Measurements from ENCODE around the gene ITGA11. TPM values are rescaled to one million over a fixed set of nuclear protein-coding genes. Genes with fewer than 3 reads are reported as not detected.

The ITGA11 gene
- total RNA-seq, 2 experiments from 2014 or later, result 1.7 to 3.6 TPM

GRCh38 chr15:68349151-68349550 lies 82.8 kb downstream of the ITGA11 start:
- DNase-seq, result no peak
- peaks cover 3% of the 10 kb centered on the region for H3K36me3 Mint-ChIP-seq (ENCODE audit: low read depth)
- TF ChIP-seq, protein P1, sequence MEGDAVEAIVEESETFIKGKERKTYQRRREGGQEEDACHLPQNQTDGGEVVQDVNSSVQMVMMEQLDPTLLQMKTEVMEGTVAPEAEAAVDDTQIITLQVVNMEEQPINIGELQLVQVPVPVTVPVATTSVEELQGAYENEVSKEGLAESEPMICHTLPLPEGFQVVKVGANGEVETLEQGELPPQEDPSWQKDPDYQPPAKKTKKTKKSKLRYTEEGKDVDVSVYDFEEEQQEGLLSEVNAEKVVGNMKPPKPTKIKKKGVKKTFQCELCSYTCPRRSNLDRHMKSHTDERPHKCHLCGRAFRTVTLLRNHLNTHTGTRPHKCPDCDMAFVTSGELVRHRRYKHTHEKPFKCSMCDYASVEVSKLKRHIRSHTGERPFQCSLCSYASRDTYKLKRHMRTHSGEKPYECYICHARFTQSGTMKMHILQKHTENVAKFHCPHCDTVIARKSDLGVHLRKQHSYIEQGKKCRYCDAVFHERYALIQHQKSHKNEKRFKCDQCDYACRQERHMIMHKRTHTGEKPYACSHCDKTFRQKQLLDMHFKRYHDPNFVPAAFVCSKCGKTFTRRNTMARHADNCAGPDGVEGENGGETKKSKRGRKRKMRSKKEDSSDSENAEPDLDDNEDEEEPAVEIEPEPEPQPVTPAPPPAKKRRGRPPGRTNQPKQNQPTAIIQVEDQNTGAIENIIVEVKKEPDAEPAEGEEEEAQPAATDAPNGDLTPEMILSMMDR (IDR thresholded peaks at IDR 0.05), result no peak
- H3K27me3 Mint-ChIP-seq, result no peaks in the 10 kb centered on the region
- no peak overlapping the region for H3K27ac Mint-ChIP-seq
- no peak overlapping the region for H3K4me3 Mint-ChIP-seq
- ChIA-PET CTCF (interaction anchor here (1.2 kb wide), 1 partner anchor 43 kb away, joined by 5 read pairs; no protein-coding TSS in a partner anchor), POLR2A (interaction anchor here (0.8 to 1.0 kb wide), 2 partner anchors 16 to 55 kb away, joined by 3 to 6 read pairs; no protein-coding TSS in a partner anchor)
- no peaks in the 10 kb centered on the region for H3K9me3 Mint-ChIP-seq
- intact Hi-C loops (cut with micrococcal nuclease), result no loop called here
- no peak for ATAC-seq
- peaks cover 21% of the 10 kb centered on the region for H3K4me1 Mint-ChIP-seq (ENCODE audit: low read depth)

DNA sequence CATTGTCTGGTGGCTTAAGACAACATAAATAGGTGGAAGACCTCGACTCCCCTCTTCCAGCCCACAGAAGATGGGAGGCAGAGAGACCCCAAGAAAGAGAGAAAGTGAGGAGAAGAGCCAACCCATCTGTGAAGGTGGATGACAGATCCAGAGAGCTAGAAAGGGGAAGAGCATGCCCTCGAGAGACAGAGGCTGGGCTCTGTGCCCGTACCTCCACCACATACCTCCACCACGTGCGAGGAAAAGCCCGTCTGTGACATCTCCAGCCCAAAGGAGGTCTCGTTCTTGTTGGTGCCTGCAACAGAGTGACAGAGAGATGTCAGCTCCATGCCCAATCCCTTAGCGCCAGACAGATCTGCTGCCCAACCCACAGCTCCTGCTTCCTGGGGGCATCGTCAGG lies 83.4 kb downstream of the ITGA11 start:
- H3K9me3 Mint-ChIP-seq, result no peaks in the 10 kb centered on the region
- peaks cover 16% of the 10 kb centered on the region for H3K4me1 Mint-ChIP-seq (ENCODE audit: low read depth)
- DNase-seq (no peak), ATAC-seq (no peak)
- peaks cover 3% of the 10 kb centered on the region for H3K36me3 Mint-ChIP-seq (ENCODE audit: low read depth)
- H3K4me3 Mint-ChIP-seq, result no peak overlapping the region
- ChIA-PET CTCF (interaction anchor here (1.2 kb wide), 1 partner anchor 42 kb away, joined by 5 read pairs; no protein-coding TSS in a partner anchor), POLR2A (interaction anchor here (1.0 kb wide), 1 partner anchor 54 kb away, joined by 3 read pairs; no protein-coding TSS in a partner anchor)
- intact Hi-C loops (cut with micrococcal nuclease), result no loop called here
- no peaks in the 10 kb centered on the region for H3K27me3 Mint-ChIP-seq
- H3K27ac Mint-ChIP-seq, result no peak overlapping the region
- TF ChIP-seq, protein P1 (IDR thresholded peaks at IDR 0.05), result no peak

DNA sequence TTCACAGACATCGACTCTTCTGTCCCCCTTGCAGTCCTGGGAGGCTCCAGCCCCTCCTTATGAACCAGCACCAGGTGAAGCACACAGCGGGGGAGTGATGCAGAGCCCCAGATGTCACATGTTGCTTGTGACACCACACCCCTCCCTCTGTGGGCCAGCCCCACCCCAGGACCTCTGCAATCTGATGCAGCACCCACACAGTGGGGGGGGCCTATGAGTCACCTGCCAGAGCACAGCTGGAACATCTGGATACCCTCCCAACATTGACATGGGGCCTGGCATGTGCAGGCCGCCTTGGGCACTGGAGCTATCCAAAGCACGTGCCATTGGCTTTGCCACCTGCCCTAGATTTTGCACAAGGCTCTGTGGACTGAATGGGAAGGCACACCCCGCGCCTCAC lies 83.9 kb downstream of the ITGA11 start:
- H3K36me3 Mint-ChIP-seq (ENCODE audit: low read depth), result peaks cover 3% of the 10 kb centered on the region
- DNase-seq (peak; percentile 44), ATAC-seq (no peak)
- intact Hi-C loops (cut with micrococcal nuclease), result no loop called here
- POLR2A ChIA-PET, result no interaction called here
- H3K9me3 Mint-ChIP-seq, result no peaks in the 10 kb centered on the region
- H3K4me1 Mint-ChIP-seq (ENCODE audit: low read depth), result peaks cover 12% of the 10 kb centered on the region
- H3K27me3 Mint-ChIP-seq, result no peaks in the 10 kb centered on the region
- no peak overlapping the region for H3K27ac Mint-ChIP-seq
- CTCF ChIA-PET, result interaction anchor here (1.2 kb wide), 1 partner anchor 42 kb away, joined by 5 read pairs; no protein-coding TSS in a partner anchor
- H3K4me3 Mint-ChIP-seq, result no peak overlapping the region
- TF ChIP-seq, protein P1 (IDR thresholded peaks at IDR 0.05), result no peak

DNA sequence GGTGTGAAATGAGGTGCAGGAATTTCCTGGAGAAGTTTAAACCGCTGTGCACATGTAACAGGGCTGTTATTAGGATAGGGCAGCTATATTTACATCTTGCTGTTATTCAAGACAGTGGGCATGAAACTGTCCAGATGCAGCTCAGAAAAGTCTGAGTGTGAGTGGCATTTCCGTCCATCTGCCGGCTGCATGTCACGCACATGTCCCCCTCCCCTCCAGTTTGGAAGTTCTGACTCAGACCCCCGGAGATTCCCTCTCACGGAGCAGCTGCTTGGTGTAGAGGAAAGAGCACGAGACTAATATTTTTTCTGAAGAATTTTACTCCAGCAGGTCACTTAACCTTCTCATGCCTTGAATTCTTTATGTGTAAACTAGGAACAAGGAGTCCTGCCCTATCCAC lies 84.6 kb downstream of the ITGA11 start:
- no peak overlapping the region for H3K27ac Mint-ChIP-seq
- H3K4me1 Mint-ChIP-seq (ENCODE audit: low read depth), result peaks cover 5% of the 10 kb centered on the region
- ChIA-PET CTCF (no interaction called here), POLR2A (interaction anchor here (0.9 kb wide), 1 partner anchor 9 kb away, joined by 3 read pairs; no protein-coding TSS in a partner anchor)
- TF ChIP-seq, protein P1 (IDR thresholded peaks at IDR 0.05), result no peak
- ATAC-seq (no peak), DNase-seq (no peak)
- no peak overlapping the region for H3K4me3 Mint-ChIP-seq
- H3K27me3 Mint-ChIP-seq, result no peaks in the 10 kb centered on the region
- H3K9me3 Mint-ChIP-seq, result no peaks in the 10 kb centered on the region
- no peaks in the 10 kb centered on the region for H3K36me3 Mint-ChIP-seq (ENCODE audit: low read depth)
- intact Hi-C loops (cut with micrococcal nuclease), result no loop called here

DNA sequence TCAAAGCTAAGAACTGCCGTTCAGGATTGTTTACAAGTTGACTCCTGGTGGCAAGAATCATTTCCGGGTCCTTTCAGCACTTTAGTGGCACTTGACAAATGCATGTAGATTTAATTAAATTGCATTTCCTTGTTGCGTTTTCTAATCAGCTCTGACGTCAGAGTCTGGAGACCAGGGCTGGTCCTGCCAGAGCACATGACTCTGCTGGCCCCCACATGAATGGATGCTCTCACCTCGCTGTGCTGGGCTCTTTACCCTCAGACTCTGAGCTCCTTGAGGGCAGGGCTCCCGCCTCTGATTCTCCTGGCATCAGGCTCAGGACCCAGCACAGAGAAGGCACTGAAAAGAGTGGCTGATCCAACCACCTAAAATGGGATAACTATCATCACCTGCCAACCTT lies 85.0 kb downstream of the ITGA11 start:
- POLR2A ChIA-PET, result interaction anchor here (0.9 kb wide), 1 partner anchor 10 kb away, joined by 3 read pairs; no protein-coding TSS in a partner anchor
- Mint-ChIP-seq H3K27me3 (no peaks in the 10 kb centered on the region), H3K27ac (no peak overlapping the region), H3K4me3 (no peak overlapping the region), H3K4me1 (ENCODE audit: low read depth) (peaks cover 2% of the 10 kb centered on the region), H3K9me3 (no peaks in the 10 kb centered on the region), H3K36me3 (ENCODE audit: low read depth) (no peaks in the 10 kb centered on the region)
- CTCF ChIA-PET, result no interaction called here
- no peak for ATAC-seq
- no peak for DNase-seq
- TF ChIP-seq, protein P1 (IDR thresholded peaks at IDR 0.05), result no peak
- intact Hi-C loops (cut with micrococcal nuclease), result no loop called here

Measured in activated CD8-positive, alpha-beta T cell treated with anti-CD3 and anti-CD28 coated beads for 36 hours (primary cell).